ENCODE results near the gene RHOB. TPM values are rescaled to one million over a fixed set of nuclear protein-coding genes. Genes with fewer than 3 reads are reported as not detected.
A peak's percentile ranks its signal among the peaks of the same experiment; 100 is the strongest.

The RHOB gene
- total RNA-seq, 2 donors from 2014 or later: 391 to 554 TPM

DNA sequence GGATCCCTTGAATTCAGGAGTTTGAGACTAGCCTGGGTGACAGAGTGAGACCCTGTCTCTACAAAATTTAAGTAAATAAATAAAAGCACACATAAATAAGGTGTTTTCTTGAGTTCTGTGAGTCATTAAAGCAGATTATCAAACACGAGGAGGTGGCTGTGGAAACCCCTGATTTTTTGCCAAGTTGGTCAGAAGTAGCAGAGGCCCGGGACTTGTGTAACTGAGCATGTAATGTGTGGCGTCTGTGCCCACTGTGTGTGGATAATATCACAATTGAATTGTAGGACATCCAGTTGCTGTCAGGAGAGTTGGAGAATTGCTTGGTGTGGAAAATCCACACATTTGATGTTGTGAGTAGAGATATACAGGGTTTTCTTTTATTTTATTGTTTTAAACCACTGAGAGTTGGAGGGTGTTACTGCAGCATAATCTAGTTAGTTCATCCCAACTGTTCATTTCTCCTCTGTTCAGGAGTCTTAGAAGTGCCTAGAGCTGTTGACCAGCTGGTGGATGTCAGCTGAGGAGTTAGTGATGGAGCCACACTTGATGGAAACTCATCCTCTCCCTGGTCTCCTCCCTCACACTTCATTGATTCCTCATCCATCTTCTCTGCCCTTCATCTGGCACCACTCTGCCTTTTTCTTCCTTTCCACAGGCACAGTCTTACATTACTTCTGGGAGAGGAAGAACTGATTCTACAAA lies 45.9 kb upstream of the RHOB start:
- intact Hi-C loops (cut with DNase I): no loop called here
- no peak for DNase-seq (ENCODE audit: low spot score)

DNA sequence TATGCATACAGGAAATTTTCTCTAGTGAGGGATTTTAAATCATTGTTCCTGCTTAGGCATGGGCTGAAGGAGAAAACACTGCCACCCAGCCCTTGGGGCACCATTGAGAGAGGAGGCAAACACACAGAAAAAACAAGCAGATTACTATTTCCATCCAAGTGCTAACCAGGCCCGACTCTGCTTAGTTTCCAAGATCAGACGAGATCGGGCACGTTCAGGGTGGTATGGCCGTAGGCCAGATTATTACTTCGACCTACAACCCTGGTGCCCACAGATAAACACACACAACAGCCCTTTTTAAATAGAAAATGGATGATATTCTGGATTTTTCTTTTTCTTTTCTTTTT lies 45.4 kb upstream of the RHOB start:
- H3K9me3 ChIP-seq: no peaks in the 10 kb centered on the region
- TF ChIP-seq POLR2A (IDR thresholded peaks at IDR 0.05): no peak
- TF ChIP-seq, protein P1, sequence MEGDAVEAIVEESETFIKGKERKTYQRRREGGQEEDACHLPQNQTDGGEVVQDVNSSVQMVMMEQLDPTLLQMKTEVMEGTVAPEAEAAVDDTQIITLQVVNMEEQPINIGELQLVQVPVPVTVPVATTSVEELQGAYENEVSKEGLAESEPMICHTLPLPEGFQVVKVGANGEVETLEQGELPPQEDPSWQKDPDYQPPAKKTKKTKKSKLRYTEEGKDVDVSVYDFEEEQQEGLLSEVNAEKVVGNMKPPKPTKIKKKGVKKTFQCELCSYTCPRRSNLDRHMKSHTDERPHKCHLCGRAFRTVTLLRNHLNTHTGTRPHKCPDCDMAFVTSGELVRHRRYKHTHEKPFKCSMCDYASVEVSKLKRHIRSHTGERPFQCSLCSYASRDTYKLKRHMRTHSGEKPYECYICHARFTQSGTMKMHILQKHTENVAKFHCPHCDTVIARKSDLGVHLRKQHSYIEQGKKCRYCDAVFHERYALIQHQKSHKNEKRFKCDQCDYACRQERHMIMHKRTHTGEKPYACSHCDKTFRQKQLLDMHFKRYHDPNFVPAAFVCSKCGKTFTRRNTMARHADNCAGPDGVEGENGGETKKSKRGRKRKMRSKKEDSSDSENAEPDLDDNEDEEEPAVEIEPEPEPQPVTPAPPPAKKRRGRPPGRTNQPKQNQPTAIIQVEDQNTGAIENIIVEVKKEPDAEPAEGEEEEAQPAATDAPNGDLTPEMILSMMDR (IDR thresholded peaks at IDR 0.05): no peak
- peak; percentile 60 for TF ChIP-seq POLR2AphosphoS5 (IDR thresholded peaks at IDR 0.05)
- no peaks in the 10 kb centered on the region for H3K36me3 ChIP-seq
- peak overlapping the region in 1 of 2 donors; percentile 23 for H3K27ac ChIP-seq
- DNase-seq (ENCODE audit: low spot score): peak; percentile 71
- no peak overlapping the region for H3K4me3 ChIP-seq
- H3K4me1 ChIP-seq (replicated peaks): no peaks in the 10 kb centered on the region
- WGBS: 67% methylated on average over 6 of the region's 6 CpGs
- H3K27me3 ChIP-seq (replicated peaks; ENCODE audit: insufficient read depth): no peaks in the 10 kb centered on the region
- intact Hi-C loops (cut with DNase I): no loop called here

More for the DNA sequence above, 45.9 kb upstream of the RHOB start:
- Histone ChIP-seq H3K9me3 (no peaks in the 10 kb centered on the region), H3K4me1 (replicated peaks) (no peaks in the 10 kb centered on the region), H3K27me3 (replicated peaks; ENCODE audit: insufficient read depth) (no peaks in the 10 kb centered on the region), H3K36me3 (no peaks in the 10 kb centered on the region), H3K4me3 (no peak overlapping the region), H3K27ac (peak overlapping the region in 1 of 2 donors; percentile 23)
- no peak for TF ChIP-seq POLR2AphosphoS5 (IDR thresholded peaks at IDR 0.05)
- TF ChIP-seq POLR2A (IDR thresholded peaks at IDR 0.05): no peak
- TF ChIP-seq, protein P1 (IDR thresholded peaks at IDR 0.05): no peak
- 68% methylated on average over 3 of the region's 3 CpGs for WGBS

DNA sequence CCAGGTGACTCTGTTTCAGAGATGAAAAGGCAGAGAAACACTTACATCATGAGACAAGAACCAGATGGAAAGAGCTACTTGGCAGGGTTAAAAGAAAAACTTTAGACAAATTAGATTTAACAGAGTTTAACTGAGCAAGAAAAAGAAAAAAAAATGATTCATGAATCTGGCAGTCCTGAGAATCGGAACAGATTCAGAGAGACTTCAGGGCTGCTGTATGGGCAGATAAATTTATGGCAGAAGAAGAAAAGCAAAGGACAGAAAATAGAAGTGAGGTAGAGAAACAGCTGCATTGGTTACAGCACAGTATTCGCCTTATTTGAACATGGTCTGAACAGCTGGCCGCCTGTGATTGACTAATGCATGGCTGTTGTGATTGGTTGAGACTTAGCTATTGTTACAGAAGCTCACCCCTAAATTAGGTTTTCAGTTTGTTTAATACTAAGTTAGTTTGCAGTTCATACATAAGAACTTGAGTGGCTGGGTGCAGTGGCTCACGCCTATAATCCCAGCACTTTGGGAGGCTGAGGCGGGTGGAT lies 43.0 kb upstream of the RHOB start:
- H3K9me3 ChIP-seq: no peaks in the 10 kb centered on the region
- H3K36me3 ChIP-seq: no peaks in the 10 kb centered on the region
- TF ChIP-seq POLR2AphosphoS5 (IDR thresholded peaks at IDR 0.05) (no peak), POLR2A (IDR thresholded peaks at IDR 0.05) (no peak)
- TF ChIP-seq, protein P1 (IDR thresholded peaks at IDR 0.05): no peak
- intact Hi-C loops (cut with DNase I): no loop called here
- no peaks in the 10 kb centered on the region for H3K4me1 ChIP-seq (replicated peaks)
- no peaks in the 10 kb centered on the region for H3K27me3 ChIP-seq (replicated peaks; ENCODE audit: insufficient read depth)
- H3K27ac ChIP-seq: peak overlapping the region in 1 of 2 donors; percentile 6
- WGBS: 65% methylated on average over 5 of the region's 5 CpGs
- no peak for DNase-seq (ENCODE audit: low spot score)
- H3K4me3 ChIP-seq: no peak overlapping the region

DNA sequence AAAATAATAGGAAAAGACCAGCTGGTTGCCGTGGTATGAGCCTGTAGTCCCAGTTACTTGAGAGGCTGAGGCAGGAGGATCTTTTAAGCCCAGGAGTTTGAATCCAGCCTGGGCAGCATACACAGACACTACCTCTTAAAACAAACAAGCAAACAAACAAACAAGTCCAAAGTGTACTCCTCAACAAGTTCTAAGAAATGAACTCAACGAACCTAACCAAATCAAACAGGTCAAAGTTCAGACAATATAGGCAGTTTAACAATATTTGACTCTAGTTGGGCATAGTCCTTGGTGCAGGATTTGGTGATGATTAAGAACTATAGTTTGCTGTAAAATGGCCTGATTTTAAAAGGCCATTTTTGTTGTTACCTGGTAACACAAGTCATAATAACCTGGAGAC lies 41.9 kb upstream of the RHOB start:
- WGBS: 86% methylated on average over 2 of the region's 2 CpGs
- Histone ChIP-seq H3K27ac (no peak overlapping the region), H3K27me3 (replicated peaks; ENCODE audit: insufficient read depth) (no peaks in the 10 kb centered on the region), H3K4me3 (no peak overlapping the region), H3K4me1 (replicated peaks) (no peaks in the 10 kb centered on the region), H3K9me3 (no peaks in the 10 kb centered on the region), H3K36me3 (no peaks in the 10 kb centered on the region)
- TF ChIP-seq, protein P1 (IDR thresholded peaks at IDR 0.05): no peak
- TF ChIP-seq POLR2A (IDR thresholded peaks at IDR 0.05) (no peak), POLR2AphosphoS5 (IDR thresholded peaks at IDR 0.05) (no peak)
- no peak for DNase-seq (ENCODE audit: low spot score)
- intact Hi-C loops (cut with DNase I): no loop called here

DNA sequence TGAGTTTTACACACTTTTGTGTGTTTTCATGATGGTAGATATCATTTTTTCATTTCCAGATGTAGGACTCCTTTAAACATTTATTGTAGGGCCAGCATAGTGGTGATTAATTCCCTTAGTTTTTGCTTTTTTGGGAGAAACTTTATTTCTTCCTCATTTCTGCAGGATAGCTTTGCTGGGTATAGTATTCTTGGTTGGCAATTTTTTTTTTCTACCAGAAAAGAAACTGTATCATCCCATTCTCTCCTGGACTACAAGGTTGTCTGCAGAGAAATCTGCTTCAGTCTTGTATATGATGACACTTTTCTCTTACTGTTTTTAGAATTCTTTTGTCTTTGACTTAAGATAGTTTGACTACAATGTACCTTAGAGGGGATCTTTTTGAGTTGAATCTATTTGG lies 37.8 kb upstream of the RHOB start:
- intact Hi-C loops (cut with DNase I): no loop called here
- TF ChIP-seq POLR2A (IDR thresholded peaks at IDR 0.05): no peak
- Histone ChIP-seq H3K4me3 (no peak overlapping the region), H3K27me3 (replicated peaks; ENCODE audit: insufficient read depth) (no peaks in the 10 kb centered on the region), H3K9me3 (no peaks in the 10 kb centered on the region), H3K4me1 (replicated peaks) (no peaks in the 10 kb centered on the region), H3K27ac (no peak overlapping the region), H3K36me3 (no peaks in the 10 kb centered on the region)
- DNase-seq (ENCODE audit: low spot score): no peak

Measured in prostate gland (tissue), 2 donors.